Measurements from ENCODE around the gene MEAF6. TPM values are rescaled to one million over a fixed set of nuclear protein-coding genes. Genes with fewer than 3 reads are reported as not detected.
A peak's percentile ranks its signal among the peaks of the same experiment; 100 is the strongest.

MEAF6 gene
- total and polyA plus RNA-seq, 2 of the 4 experiments (the other 2 are of a cell fraction), result 36.2 to 40.7 TPM

DNA sequence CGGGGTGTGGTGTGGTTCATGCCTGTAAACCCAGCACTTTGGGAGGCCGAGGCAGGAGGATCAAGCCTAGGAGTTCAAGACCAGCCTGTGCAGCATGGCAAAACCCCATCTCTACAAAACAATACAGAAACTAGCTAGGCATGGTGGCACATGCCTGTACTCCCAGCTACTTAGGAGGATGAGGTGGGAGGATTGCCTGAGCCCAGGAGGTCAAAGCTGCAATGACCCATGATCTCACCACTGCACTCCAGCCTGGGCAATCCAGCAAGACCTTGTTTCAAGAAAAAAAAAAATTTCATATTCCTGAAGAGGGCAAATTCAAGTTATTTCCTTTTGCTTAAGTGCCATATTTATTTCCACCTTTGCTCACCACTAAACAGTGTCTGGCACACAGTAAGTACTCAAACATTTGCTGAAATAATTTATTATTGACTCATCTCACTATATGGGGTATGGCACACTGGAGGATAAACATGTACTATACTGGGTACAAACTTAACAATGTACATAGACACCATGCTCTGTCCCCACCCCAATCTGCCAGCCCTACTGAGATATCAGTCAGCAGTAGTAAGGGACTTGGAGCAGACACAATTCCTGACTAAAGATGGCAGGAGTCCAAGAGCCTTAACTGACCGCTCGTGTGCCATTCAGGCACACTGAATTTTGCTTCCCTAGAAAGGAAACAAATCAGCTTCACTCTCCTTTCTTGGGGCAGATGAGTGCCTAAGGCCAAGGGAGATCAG, 15.5 kb downstream of the MEAF6 start:
- ChIA-PET CTCF (interaction anchor here (0.7 to 2.0 kb wide), 3 partner anchors 10 to 45 kb away, joined by 5 to 10 read pairs (median 8); partner anchors contain the start of gene MEAF6), POLR2A (ENCODE audit: unreplicated experiment) (interaction anchor here (0.8 kb wide), 1 partner anchor 14 kb away, joined by 3 read pairs; no protein-coding TSS in a partner anchor)
- Histone ChIP-seq H3K27me3 (ENCODE audit: control insufficient read depth, insufficient read depth, low read length) (no peaks in the 10 kb centered on the region), H4K8ac (ENCODE audit: low read depth in 2 of 2, low read length in 2 of 2) (no peak overlapping the region), H3K9me1 (ENCODE audit: insufficient read depth, low read length) (no peaks in the 10 kb centered on the region; the same call in 1 of the 2 replicates), H2BK5ac (ENCODE audit: low read depth, low read length, poor library complexity, severe bottlenecking) (no peak overlapping the region), H3K4ac (ENCODE audit: low read depth, low read length) (no peak overlapping the region), H4K5ac (ENCODE audit: low read depth, low read length) (no peak overlapping the region), H3K9me3 (ENCODE audit: control insufficient read depth, insufficient read depth, low read length) (no peaks in the 10 kb centered on the region), H3K56ac (ENCODE audit: extremely low read depth, insufficient read depth, low read length) (no peak overlapping the region), H3K23ac (ENCODE audit: low read depth, low read length) (no peak overlapping the region), H3K4me3 (ENCODE audit: insufficient read depth, low read depth, low read length) (no peak overlapping the region), H3K36me3 (ENCODE audit: control insufficient read depth, insufficient read depth, low read length) (peaks cover 34% of the 10 kb centered on the region), H3K79me1 (ENCODE audit: low read depth in 1 of 2, low read length in 2 of 2) (peaks cover 21 to 37% of the 10 kb centered on the region in 2 experiments), H3K27ac (ENCODE audit: insufficient read depth, low read length) (no peak overlapping the region; the same call in 1 of the 2 replicates), H3K14ac (replicated peaks; ENCODE audit: low read depth, low read length) (no peak overlapping the region), H4K20me1 (ENCODE audit: insufficient read depth, low read length) (0 out of 2 replicates have a peak, but pooled peaks cover 4% of the 10 kb centered on the region), H2BK15ac (ENCODE audit: low read depth, low read length) (no peak overlapping the region), H2AFZ (replicated peaks; ENCODE audit: low read length, poor library complexity) (no peak overlapping the region), H2BK120ac (ENCODE audit: low read depth, low read length) (no peak overlapping the region), H3K4me1 (ENCODE audit: control insufficient read depth, insufficient read depth, low read length) (no peaks in the 10 kb centered on the region), H3K4me2 (ENCODE audit: low read depth, low read length) (no peak overlapping the region), H2BK20ac (ENCODE audit: low read depth, low read length) (no peak overlapping the region), H3K9ac (ENCODE audit: low read depth, low read length) (no peak overlapping the region), H4K91ac (ENCODE audit: insufficient read depth, low read depth, low read length) (no peak overlapping the region), H2AK5ac (ENCODE audit: low read depth, low read length) (no peak overlapping the region), H2AK9ac (replicated peaks; ENCODE audit: low read depth, low read length, poor library complexity) (no peak overlapping the region), H3K18ac (ENCODE audit: low read depth, low read length) (no peak overlapping the region)
- intact Hi-C loops (cut with micrococcal nuclease), result no loop called here
- dilution Hi-C loops (cut with HindIII; ENCODE audit: low sequenced_read_pairs, unreplicated experiment), result no loop called here
- WGBS, 2 experiments (ENCODE audit: extremely low coverage in 2 of 2, insufficient read length in 1 of 2), result 60% methylated on average over 1 of the region's 4 CpGs; no CpG with 5 or more reads in 1 of the 2 experiments
- in situ Hi-C loops (cut with MboI; ENCODE audit: low sequenced_read_pairs), result no loop called here
- TF ChIP-seq POLR2A (IDR thresholded peaks at IDR 0.05; ENCODE audit: low read depth, low read length) (no peak), RAD21 (IDR thresholded peaks at IDR 0.05; ENCODE audit: low read length) (no peak), SMC3 (IDR thresholded peaks at IDR 0.05; ENCODE audit: low read depth, low read length) (no peak), BHLHE40 (IDR thresholded peaks at IDR 0.05; ENCODE audit: low read depth, low read length) (no peak), CHD1 (IDR thresholded peaks at IDR 0.05; ENCODE audit: low read depth, low read length) (no peak)
- peak; percentile 70 for DNase-seq
- peak; percentile 72 for ATAC-seq (ENCODE audit: low read depth)
- no TSS peak for BruUV-seq (replicated peaks)
